WTC11 (cell line): ENCODE data around the gene FBLN2.

Source experiments
- ATF6 ChIP-seq: sonication (generic); formaldehyde crosslinking; IDR thresholded peaks from 2 replicates; pipeline ENCODE4 v1.8.1; 2023; ENCODE audit warnings: mild to moderate bottlenecking, missing genetic modification reagents
- CTCF ChIP-seq: fragments of 200-600 bp; IDR thresholded peaks from 2 replicates; pipeline ENCODE4 v1.8.0; 2022; ENCODE audit warnings: antibody characterized with exemption
- ESRRA ChIP-seq: sonication (generic); formaldehyde crosslinking; IDR thresholded peaks from 2 replicates; pipeline ENCODE4 v1.8.1; 2022; ENCODE audit warnings: mild to moderate bottlenecking, missing genetic modification reagents, borderline replicate concordance
- HMGXB4 ChIP-seq: sonication (generic); formaldehyde crosslinking; IDR thresholded peaks from 2 replicates; pipeline ENCODE4 v1.8.1; 2023; ENCODE audit warnings: mild to moderate bottlenecking, moderate library complexity, missing genetic modification reagents
- NR1H2 ChIP-seq: sonication (generic); formaldehyde crosslinking; IDR thresholded peaks from 2 replicates; pipeline ENCODE4 v1.9.0; 2021; ENCODE audit warnings: mild to moderate bottlenecking, moderate library complexity, missing genetic modification reagents
- RELA ChIP-seq: sonication (generic); formaldehyde crosslinking; IDR thresholded peaks from 2 replicates; pipeline ENCODE4 v1.8.1; 2022; ENCODE audit warnings: missing genetic modification reagents, mild to moderate bottlenecking, borderline replicate concordance
- TEAD4 ChIP-seq: sonication (generic); formaldehyde crosslinking; IDR thresholded peaks from 2 replicates; pipeline ENCODE4 v1.8.0; 2022; ENCODE audit warnings: mild to moderate bottlenecking, missing genetic modification reagents
- TP53 ChIP-seq: sonication (generic); formaldehyde crosslinking; IDR thresholded peaks from 2 replicates; pipeline ENCODE4 v1.8.1; 2023; ENCODE audit warnings: mild to moderate bottlenecking, missing genetic modification reagents
- ZNF232 ChIP-seq: sonication (generic); formaldehyde crosslinking; IDR thresholded peaks from 2 replicates; pipeline ENCODE4 v1.8.0; 2022; ENCODE audit warnings: mild to moderate bottlenecking, missing genetic modification reagents

- TF ChIP-seq RELA (CRISPR knock-in tag): no peak
- no peak for TF ChIP-seq HMGXB4 (CRISPR knock-in tag)
- no peak for TF ChIP-seq CTCF
- TF ChIP-seq ESRRA: no peak
- no peak for TF ChIP-seq TP53 (CRISPR knock-in tag)
- no peak for TF ChIP-seq TEAD4 (CRISPR knock-in tag)
- TF ChIP-seq NR1H2 (CRISPR knock-in tag): no peak
- no peak for TF ChIP-seq ZNF232 (CRISPR knock-in tag)
- TF ChIP-seq ATF6: no peak
Observed at GRCh38 chr3:13634615-13635014, 85.7 kb downstream of the FBLN2 start.
